ENCODE results near the gene CLDN3. TPM values are rescaled to one million over a fixed set of nuclear protein-coding genes. Genes with fewer than 3 reads are reported as not detected.
"Not testable (repeated sequence)": the region's sequence is repeated elsewhere in the genome, so short reads cannot be mapped to it uniquely, and the experiment has no call there.

Gene CLDN3
- total RNA-seq, 4 donors from 2014 or later, result 55.3 to 944 (median 831) TPM

- H3K4me1 ChIP-seq, result peaks cover 0 to 6% (median 0%) of the 10 kb centered on the region in 4 donors
- no peak for TF ChIP-seq POLR2A (IDR thresholded peaks at IDR 0.05)
- no peak for TF ChIP-seq CTCF (IDR thresholded peaks at IDR 0.05)
- no peaks in the 10 kb centered on the region for H3K36me3 ChIP-seq
- H3K9me3 ChIP-seq, result no peaks in the 10 kb centered on the region
- H3K27me3 ChIP-seq, result no peaks in the 10 kb centered on the region
- H3K27ac ChIP-seq, result peak overlapping the region in 1 of 4 donors; percentile 26
- peak in 1 of 3 donors; percentile 47 for DNase-seq
- no peak overlapping the region for H3K4me3 ChIP-seq
Observed at GRCh38 chr7:73810998-73811360, 40.9 kb upstream of the CLDN3 start.

- Histone ChIP-seq H3K36me3 (no peaks in the 10 kb centered on the region), H3K4me3 (no peak overlapping the region), H3K4me1 (peaks cover 0 to 6% (median 0%) of the 10 kb centered on the region in 4 donors), H3K9me3 (no peaks in the 10 kb centered on the region), H3K27me3 (no peaks in the 10 kb centered on the region), H3K27ac (peak overlapping the region in 3 of 4 donors; percentile 65 to 85 (median 81))
- peak in 2 of 3 donors; percentile 85 to 89 for DNase-seq
- TF ChIP-seq POLR2A (IDR thresholded peaks at IDR 0.05) (peak in 1 of 2 donors; percentile 28), CTCF (IDR thresholded peaks at IDR 0.05) (no peak)
Observed at GRCh38 chr7:73809467-73809951, 39.4 kb upstream of the CLDN3 start.

DNA sequence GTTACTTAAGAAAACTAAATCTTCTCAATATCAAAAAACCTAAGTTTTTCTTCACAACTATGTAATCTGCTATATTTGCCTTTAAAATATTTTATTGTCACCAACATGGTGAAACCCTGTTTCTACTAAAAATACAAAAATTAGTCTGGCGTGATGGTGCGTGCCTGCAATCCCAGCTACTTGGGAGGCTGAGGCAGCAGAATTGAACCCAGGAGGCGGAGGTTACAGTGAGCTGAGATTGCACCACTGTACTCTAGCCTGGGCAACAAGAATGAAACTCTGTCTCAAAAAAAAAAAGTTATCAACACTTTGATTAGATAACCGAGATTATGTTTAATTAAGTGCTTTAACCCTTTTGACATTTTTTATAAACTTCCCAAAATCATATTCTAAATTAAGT, 32.4 kb upstream of the CLDN3 start:
- TF ChIP-seq CTCF (IDR thresholded peaks at IDR 0.05), result no peak
- peak in 1 of 2 donors; percentile 64 for TF ChIP-seq POLR2A (IDR thresholded peaks at IDR 0.05)
- peak in 2 of 3 donors; percentile 50 to 55 for DNase-seq
- H3K4me1 ChIP-seq, result peaks cover 0 to 5% (median 0%) of the 10 kb centered on the region in 4 donors
- H3K4me3 ChIP-seq, result no peak overlapping the region
- no peaks in the 10 kb centered on the region for H3K9me3 ChIP-seq
- H3K27ac ChIP-seq, result peak overlapping the region in 3 of 4 donors; percentile 38 to 73 (median 59)
- H3K27me3 ChIP-seq, result no peaks in the 10 kb centered on the region
- H3K36me3 ChIP-seq, result no peaks in the 10 kb centered on the region

GRCh38 chr7:73801577-73801976, 31.5 kb upstream of the CLDN3 start:
- TF ChIP-seq POLR2A (IDR thresholded peaks at IDR 0.05) (no peak), CTCF (IDR thresholded peaks at IDR 0.05) (no peak)
- H3K27ac ChIP-seq, result peak overlapping the region in 3 of 4 donors; percentile 38 to 73 (median 63)
- no peaks in the 10 kb centered on the region for H3K27me3 ChIP-seq
- H3K9me3 ChIP-seq, result no peaks in the 10 kb centered on the region
- no peak for DNase-seq
- peaks cover 0 to 5% (median 0%) of the 10 kb centered on the region in 4 donors for H3K4me1 ChIP-seq
- no peaks in the 10 kb centered on the region for H3K36me3 ChIP-seq
- H3K4me3 ChIP-seq, result no peak overlapping the region

DNA sequence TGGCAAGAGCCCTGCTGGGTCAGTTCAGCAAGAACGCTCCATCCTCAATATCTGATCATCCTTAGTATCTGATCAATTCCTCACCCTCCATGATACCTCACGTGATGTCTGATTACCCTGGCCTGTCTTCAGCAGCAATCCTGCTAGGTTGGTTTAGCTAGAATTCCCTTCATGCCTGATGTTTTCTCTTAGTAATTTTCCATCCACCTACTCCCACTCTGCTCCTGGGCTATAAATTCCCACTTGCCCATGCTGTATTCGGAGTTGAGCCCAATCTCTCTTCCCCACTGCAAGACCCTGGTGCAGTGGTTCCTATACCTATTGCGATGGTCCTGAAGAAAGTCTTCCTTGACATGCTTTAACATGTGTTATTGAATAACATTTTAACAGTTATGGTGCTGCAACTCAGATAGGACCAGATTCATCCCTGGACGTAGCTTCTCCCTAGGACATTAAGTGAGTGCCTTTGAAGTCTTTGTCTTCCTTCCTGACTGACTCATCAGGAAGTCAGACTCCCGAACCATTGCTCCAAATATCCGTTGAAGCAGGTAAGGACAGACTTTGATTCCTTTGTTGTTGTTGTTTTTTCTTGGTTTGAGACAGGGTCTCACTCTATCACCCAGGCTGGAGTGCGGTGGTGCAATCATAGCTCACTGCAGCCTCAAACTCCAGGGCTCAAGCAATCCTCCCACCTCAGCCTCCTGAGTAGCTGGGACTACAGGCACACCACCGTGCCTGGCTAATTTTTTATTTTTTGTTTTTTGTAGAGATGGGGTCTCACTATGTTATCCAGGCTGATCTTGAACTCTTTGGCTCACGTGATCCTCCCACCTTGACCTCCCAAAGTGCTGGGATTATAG, 29.4 kb upstream of the CLDN3 start:
- Histone ChIP-seq H3K27ac (peak overlapping the region in 1 of 4 donors; percentile 73), H3K27me3 (no peaks in the 10 kb centered on the region), H3K36me3 (no peaks in the 10 kb centered on the region), H3K4me3 (no peak overlapping the region), H3K4me1 (peaks cover 0 to 5% (median 0%) of the 10 kb centered on the region in 4 donors), H3K9me3 (no peaks in the 10 kb centered on the region)
- DNase-seq, result peak in 2 of 3 donors; percentile 19 to 46
- TF ChIP-seq POLR2A (IDR thresholded peaks at IDR 0.05) (no peak), CTCF (IDR thresholded peaks at IDR 0.05) (no peak)

DNA sequence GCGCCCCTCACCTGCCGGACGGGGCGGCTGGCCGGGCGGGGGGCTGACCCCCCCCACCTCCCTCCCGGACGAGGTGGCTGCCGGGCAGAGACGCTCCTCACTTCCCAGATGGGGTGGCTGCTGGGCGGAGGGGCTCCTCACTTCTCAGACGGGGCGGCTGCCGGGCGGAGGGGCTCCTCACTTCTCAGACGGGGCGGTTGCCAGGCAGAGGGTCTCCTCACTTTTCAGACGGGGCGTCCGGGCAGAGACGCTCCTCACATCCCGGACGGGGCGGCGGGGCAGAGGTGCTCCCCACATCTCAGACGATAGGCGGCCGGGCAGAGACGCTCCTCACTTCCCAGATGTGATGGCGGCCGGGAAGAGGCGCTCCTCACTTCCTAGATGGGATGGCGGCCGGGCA, 27.1 kb upstream of the CLDN3 start:
- not testable (repeated sequence) for H3K27ac ChIP-seq, H3K36me3 ChIP-seq, H3K27me3 ChIP-seq, H3K9me3 ChIP-seq, H3K4me3 ChIP-seq
- DNase-seq, result peak in 1 of 3 donors; percentile 7
- peaks cover 0 to 21% (median 0%) of the 10 kb centered on the region in 4 donors for H3K4me1 ChIP-seq

- not testable (repeated sequence) for H3K27me3 ChIP-seq, H3K9me3 ChIP-seq, H3K4me3 ChIP-seq, DNase-seq, H3K36me3 ChIP-seq, H3K27ac ChIP-seq
- H3K4me1 ChIP-seq, result peaks cover 0 to 24% (median 0%) of the 10 kb centered on the region in 4 donors
Observed at GRCh38 chr7:73796656-73797055, 26.6 kb upstream of the CLDN3 start.

DNA sequence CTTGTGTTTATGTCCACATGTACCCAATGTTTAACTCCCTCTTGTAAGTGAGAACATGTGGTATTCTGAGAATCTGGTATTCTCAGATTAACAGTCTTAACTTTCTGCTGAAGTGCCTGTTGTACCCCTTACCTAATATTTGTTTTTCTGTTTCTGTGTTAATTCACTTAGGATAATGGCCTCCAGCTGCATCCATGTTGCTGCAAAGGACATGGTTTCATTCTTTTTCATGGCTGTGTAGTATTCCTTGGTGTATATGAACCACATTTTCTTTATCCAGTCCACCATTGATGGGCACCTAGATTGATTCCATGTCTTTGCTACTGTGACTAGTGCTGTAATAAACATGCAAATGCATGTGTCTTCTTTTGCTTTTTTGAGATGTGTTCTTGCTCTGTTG, 25.1 kb upstream of the CLDN3 start:
- H3K4me1 ChIP-seq, result peaks cover 0 to 19% (median 0%) of the 10 kb centered on the region in 4 donors
- H3K4me3 ChIP-seq, H3K36me3 ChIP-seq, H3K27ac ChIP-seq, H3K9me3 ChIP-seq, H3K27me3 ChIP-seq, DNase-seq: not testable (repeated sequence)

GRCh38 chr7:73791170-73791690, 21.2 kb upstream of the CLDN3 start:
- not testable (repeated sequence) for H3K4me3 ChIP-seq, H3K36me3 ChIP-seq, H3K27me3 ChIP-seq, H3K27ac ChIP-seq, H3K9me3 ChIP-seq
- peaks cover 0 to 33% (median 0%) of the 10 kb centered on the region in 4 donors for H3K4me1 ChIP-seq
- DNase-seq, result peak in 1 of 3 donors; percentile 6

Data from Peyer's patch (tissue), 4 donors.